Measurements from ENCODE around the gene KLK1.

KLK1 gene

GRCh38 chr19:50823389-50824042 is at the start of gene KLK1:
Gene KLK1, minus strand, starts transcription at chr19:50823787. Its CDS starts 39 bp downstream, at chr19:50823748.
- DNase-seq: no peak

GRCh38 chr19:50873056-50873455 is 49.5 kb upstream of the KLK1 start, which contains the start of gene KLK2:
Gene KLK2, plus strand, starts transcription at chr19:50873439. Its CDS starts 35 bp downstream, at chr19:50873474.
- no peak for DNase-seq

- DNase-seq: no peak
These were observed 47.0 kb upstream of the KLK1 start for GRCh38 chr19:50870417-50871089.

GRCh38 chr19:50869479-50869878 is 45.9 kb upstream of the KLK1 start:
- no peak for DNase-seq

GRCh38 chr19:50861496-50862286 is 38.1 kb upstream of the KLK1 start:
- DNase-seq: no peak

GRCh38 chr19:50861010-50861409 is 37.4 kb upstream of the KLK1 start:
- DNase-seq: no peak

- DNase-seq: no peak
These were observed 36.3 kb upstream of the KLK1 start for GRCh38 chr19:50859849-50860248.

- DNase-seq: no peak
These were observed 35.3 kb upstream of the KLK1 start for GRCh38 chr19:50858886-50859285.

GRCh38 chr19:50857366-50857765 is 33.8 kb upstream of the KLK1 start:
- no peak for DNase-seq

GRCh38 chr19:50854636-50855410 is 31.2 kb upstream of the KLK1 start, which contains the start of gene KLK3:
Gene KLK3, plus strand, starts transcription at chr19:50854915. Its CDS starts 41 bp downstream, at chr19:50854956.
- no peak for DNase-seq

- DNase-seq: no peak
These were observed 28.0 kb upstream of the KLK1 start for GRCh38 chr19:50851620-50852019.

- DNase-seq: no peak
These were observed 27.2 kb upstream of the KLK1 start for GRCh38 chr19:50850738-50851137.

GRCh38 chr19:50844296-50844935 is 20.8 kb upstream of the KLK1 start:
- no peak for DNase-seq

GRCh38 chr19:50843701-50844221 is 20.2 kb upstream of the KLK1 start:
- DNase-seq: no peak

GRCh38 chr19:50843205-50843604 is 19.6 kb upstream of the KLK1 start:
- no peak for DNase-seq

- DNase-seq: no peak
These were observed 18.5 kb upstream of the KLK1 start for GRCh38 chr19:50842130-50842529.

- no peak for DNase-seq
These were observed 16.4 kb upstream of the KLK1 start for GRCh38 chr19:50839712-50840655.

- no peak for DNase-seq
These were observed 14.7 kb upstream of the KLK1 start for GRCh38 chr19:50838239-50838638.

GRCh38 chr19:50837300-50837699 is 13.7 kb upstream of the KLK1 start:
- DNase-seq: no peak

GRCh38 chr19:50836543-50837195 is 13.1 kb upstream of the KLK1 start:
- DNase-seq: no peak
